Thoracic aorta (tissue), 2 donors: ENCODE results near the gene NANOS1. TPM values are rescaled to one million over a fixed set of nuclear protein-coding genes. Genes with fewer than 3 reads are reported as not detected.
A peak's percentile ranks its signal among the peaks of the same experiment; 100 is the strongest.

ENCODE experiments used
- ATAC-seq: fragments of 150-250 bp; one replicate; pipeline ENCODE4 v1.8.0; 2017; ENCODE audit warnings: low read depth; ENCODE audit not compliant: insufficient number of reproducible peaks, low FRiP score
- DNase-seq: peaks from one replicate; pipeline ENCODE4 v3.0.0-alpha.2; 2020; ENCODE audit warnings: low spot score
- H3K27ac ChIP-seq, 2 donors: fragments of 200-600 bp; sonication (generic); 1 replicate in 1 of 2; 2 replicates in 1 of 2; pipeline ENCODE4 v1.5.1; 2016; ENCODE audit warnings: mild to moderate bottlenecking in 2 of 2, moderate library complexity in 2 of 2
- H3K27me3 ChIP-seq: fragments of 200-600 bp; sonication (generic); replicated peaks from 2 replicates; pipeline ENCODE4 v1.6.0; 2016; ENCODE audit warnings: mild to moderate bottlenecking; ENCODE audit not compliant: insufficient read depth
- H3K36me3 ChIP-seq: fragments of 200-600 bp; sonication (generic); one replicate; pipeline ENCODE4 v1.5.1; 2016
- H3K4me1 ChIP-seq, 2 donors: fragments of 200-600 bp; sonication (generic); 1 replicate in 1 of 2; 2 replicates in 1 of 2; pipeline versions ENCODE4 v1.5.1 to v1.6.0; 2016; ENCODE audit warnings: low read depth in 2 of 2, mild to moderate bottlenecking in 1 of 2; ENCODE audit not compliant: control insufficient read depth in 1 of 2
- H3K4me3 ChIP-seq: fragments of 200-600 bp; sonication (generic); 2 replicates; pipeline ENCODE4 v1.5.1; 2016; ENCODE audit warnings: mild to moderate bottlenecking
- H3K9me3 ChIP-seq: fragments of 200-600 bp; sonication (generic); 2 replicates; pipeline ENCODE4 v1.5.1; 2016
- total RNA-seq, 2 donors: library from RNA; depleted of rRNA; stranded (reverse); fragments of >200 nt; gene quantifications; one replicate each; pipeline versions ENCODE4 v1.1.0 to v1.2.3, GENCODE V29; 2016
- TF ChIP-seq, protein P1 (sequence below): fragments of 200-600 bp; sonication (generic); IDR thresholded peaks from one replicate; pipeline ENCODE4 v1.5.1; 2019; ENCODE audit warnings: antibody characterized with exemption

Gene NANOS1
- total RNA-seq, 2 donors from 2014 or later: 1.4 to 5.4 TPM

DNA sequence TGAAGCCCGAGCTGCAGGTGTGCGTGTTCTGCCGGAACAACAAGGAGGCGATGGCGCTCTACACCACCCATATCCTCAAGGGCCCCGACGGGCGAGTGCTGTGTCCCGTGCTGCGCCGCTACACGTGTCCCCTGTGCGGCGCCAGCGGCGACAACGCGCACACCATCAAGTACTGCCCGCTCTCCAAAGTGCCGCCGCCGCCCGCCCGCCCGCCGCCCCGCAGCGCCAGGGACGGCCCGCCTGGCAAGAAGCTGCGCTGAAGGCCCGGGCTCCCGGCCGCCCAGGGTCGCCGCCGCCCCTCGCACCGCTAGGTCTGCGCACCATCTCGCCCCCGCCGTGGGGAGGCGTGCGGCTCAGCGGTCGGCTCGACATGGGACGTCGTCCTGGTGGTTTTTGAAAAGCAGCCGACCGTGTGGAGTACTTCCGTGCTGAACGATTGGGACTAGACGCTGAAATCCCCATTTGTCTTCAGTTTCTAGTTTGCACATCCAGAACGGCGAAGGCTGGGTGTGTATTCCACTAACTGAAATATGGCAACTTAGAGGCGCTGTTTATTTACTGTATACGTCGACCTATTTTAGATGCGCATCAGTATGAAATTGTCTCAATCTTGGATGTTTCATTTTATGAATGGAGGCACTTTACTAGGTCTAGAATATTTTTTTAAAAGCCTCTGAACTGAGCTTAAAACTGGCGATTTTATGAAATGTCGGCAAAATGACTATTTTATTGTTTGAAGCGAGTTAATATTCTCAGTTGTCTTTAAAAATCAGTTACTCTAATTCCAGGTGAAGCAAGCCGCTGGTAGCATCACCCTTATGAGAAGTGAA is 1.1 kb downstream of the NANOS1 start:
- Histone ChIP-seq H3K4me3 (peak overlapping the region; percentile 73), H3K4me1 (peaks cover 10 to 37% of the 10 kb centered on the region in 2 donors), H3K27ac (no peak overlapping the region), H3K36me3 (peaks cover 16% of the 10 kb centered on the region), H3K27me3 (no peaks in the 10 kb centered on the region), H3K9me3 (no peaks in the 10 kb centered on the region)
- TF ChIP-seq, protein P1, sequence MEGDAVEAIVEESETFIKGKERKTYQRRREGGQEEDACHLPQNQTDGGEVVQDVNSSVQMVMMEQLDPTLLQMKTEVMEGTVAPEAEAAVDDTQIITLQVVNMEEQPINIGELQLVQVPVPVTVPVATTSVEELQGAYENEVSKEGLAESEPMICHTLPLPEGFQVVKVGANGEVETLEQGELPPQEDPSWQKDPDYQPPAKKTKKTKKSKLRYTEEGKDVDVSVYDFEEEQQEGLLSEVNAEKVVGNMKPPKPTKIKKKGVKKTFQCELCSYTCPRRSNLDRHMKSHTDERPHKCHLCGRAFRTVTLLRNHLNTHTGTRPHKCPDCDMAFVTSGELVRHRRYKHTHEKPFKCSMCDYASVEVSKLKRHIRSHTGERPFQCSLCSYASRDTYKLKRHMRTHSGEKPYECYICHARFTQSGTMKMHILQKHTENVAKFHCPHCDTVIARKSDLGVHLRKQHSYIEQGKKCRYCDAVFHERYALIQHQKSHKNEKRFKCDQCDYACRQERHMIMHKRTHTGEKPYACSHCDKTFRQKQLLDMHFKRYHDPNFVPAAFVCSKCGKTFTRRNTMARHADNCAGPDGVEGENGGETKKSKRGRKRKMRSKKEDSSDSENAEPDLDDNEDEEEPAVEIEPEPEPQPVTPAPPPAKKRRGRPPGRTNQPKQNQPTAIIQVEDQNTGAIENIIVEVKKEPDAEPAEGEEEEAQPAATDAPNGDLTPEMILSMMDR: no peak
- DNase-seq (no peak), ATAC-seq (no peak)

DNA sequence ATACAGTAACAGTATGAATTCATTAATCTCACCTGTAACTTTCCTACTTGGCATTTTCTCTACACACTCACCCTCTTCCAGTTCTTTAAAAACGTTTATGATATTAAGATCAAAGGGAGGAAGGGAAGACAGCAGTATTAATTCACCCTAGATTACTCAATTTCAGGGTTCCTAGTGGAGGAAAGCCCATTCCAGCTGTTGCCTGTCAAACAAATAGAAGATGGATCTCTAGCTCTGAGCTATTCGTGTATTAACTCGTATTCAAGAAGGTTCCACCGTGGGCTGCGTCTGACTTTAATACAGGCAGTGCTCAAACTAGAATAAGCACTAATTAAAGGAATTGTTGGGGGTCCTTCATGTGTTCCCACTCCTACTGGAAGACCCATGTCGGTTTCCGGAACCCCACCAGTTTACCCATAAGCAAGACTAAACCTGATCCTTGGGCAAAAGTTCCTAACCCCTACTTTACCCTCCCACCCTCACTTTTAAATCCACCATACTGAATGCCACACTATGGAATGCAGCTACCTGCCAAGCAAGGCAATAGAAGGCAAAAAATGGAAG is 2.1 kb downstream of the NANOS1 start:
- TF ChIP-seq, protein P1: no peak
- ATAC-seq (no peak), DNase-seq (no peak)
- peaks cover 8 to 28% of the 10 kb centered on the region in 2 donors for H3K4me1 ChIP-seq
- H3K36me3 ChIP-seq: peaks cover 20% of the 10 kb centered on the region
- no peaks in the 10 kb centered on the region for H3K27me3 ChIP-seq
- no peaks in the 10 kb centered on the region for H3K9me3 ChIP-seq
- H3K27ac ChIP-seq: no peak overlapping the region
- H3K4me3 ChIP-seq: no peak overlapping the region

DNA sequence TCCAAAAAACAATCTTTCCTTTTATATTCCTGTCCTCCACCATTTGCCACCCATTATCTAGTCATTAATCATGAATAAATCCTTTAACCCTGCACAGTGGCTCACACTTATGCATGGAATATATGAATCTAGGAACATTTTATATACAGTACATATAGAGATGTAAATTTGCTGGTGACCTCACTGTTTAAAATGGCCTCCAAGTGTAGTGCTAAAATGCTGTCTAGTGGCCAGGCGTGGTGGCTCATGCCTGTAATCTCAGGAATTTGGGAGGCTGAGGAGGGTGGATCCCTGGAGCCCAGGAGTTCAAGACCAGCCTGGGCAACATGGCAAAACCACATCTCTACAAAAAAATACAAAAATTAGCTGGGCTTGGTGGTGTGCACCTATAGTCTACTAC is 9.6 kb downstream of the NANOS1 start:
- H3K27me3 ChIP-seq: no peaks in the 10 kb centered on the region
- DNase-seq: no peak
- TF ChIP-seq, protein P1: no peak
- peaks cover 70% of the 10 kb centered on the region for H3K36me3 ChIP-seq
- no peak for ATAC-seq
- no peaks in the 10 kb centered on the region for H3K9me3 ChIP-seq
- no peaks in the 10 kb centered on the region for H3K4me1 ChIP-seq
- H3K27ac ChIP-seq: no peak overlapping the region
- no peak overlapping the region for H3K4me3 ChIP-seq

DNA sequence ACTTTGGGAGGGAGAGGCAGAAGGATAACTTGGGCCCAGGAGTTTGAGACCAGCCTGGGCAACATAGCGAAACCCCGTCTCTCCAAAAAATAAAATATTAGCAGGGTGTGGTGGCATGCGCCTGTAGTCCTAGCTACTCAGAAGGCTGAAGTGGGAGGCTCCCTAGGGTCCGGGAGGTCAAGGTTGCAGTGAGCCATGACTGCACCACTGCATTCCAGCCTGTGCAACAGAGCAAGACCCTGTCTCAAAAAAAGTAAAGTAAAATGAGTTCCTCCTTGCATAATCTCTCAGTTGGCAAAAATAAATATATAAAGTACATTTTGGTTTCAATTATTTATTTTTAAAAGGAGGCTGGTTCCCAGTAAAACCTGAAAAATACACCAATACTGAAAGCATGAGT is 11.8 kb downstream of the NANOS1 start:
- Histone ChIP-seq H3K27me3 (no peaks in the 10 kb centered on the region), H3K27ac (no peak overlapping the region), H3K4me1 (no peaks in the 10 kb centered on the region), H3K4me3 (no peak overlapping the region), H3K36me3 (peaks cover 74% of the 10 kb centered on the region), H3K9me3 (no peaks in the 10 kb centered on the region)
- TF ChIP-seq, protein P1: no peak
- ATAC-seq (no peak), DNase-seq (no peak)

DNA sequence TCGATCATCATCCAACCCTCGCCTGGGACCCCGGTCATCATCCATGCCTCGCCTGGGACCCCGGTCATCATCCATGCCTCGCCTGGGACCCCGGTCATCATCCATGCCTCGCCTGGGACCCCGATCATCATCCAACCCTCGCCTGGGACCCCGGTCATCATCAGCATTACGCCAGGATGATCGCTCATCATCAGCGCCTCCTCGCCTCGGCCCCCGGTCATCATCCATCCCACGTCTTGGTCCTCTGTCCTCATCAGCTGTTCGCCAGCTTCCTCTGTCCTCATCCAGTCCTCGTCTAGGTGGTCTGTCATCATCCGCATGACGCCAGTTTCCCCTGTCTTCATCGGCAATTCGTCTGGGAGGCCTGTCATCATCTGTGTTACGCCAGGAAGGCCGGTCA is 12.7 kb downstream of the NANOS1 start:
- H3K27me3 ChIP-seq: no peaks in the 10 kb centered on the region
- no peaks in the 10 kb centered on the region for H3K9me3 ChIP-seq

More for the DNA sequence above, 12.7 kb downstream of the NANOS1 start:
- no peaks in the 10 kb centered on the region for H3K4me1 ChIP-seq
- no peak for ATAC-seq
- TF ChIP-seq, protein P1: no peak
- DNase-seq: no peak
- H3K4me3 ChIP-seq: no peak overlapping the region
- H3K36me3 ChIP-seq: peaks cover 69% of the 10 kb centered on the region
- H3K27ac ChIP-seq: no peak overlapping the region
